ENCODE results near the gene HRK. TPM values are rescaled to one million over a fixed set of nuclear protein-coding genes. Genes with fewer than 3 reads are reported as not detected.

HRK gene
- total and polyA plus RNA-seq, 9 of the 15 experiments (the other 6 are each of a cell fraction or from before 2014, with no cell fraction given), result 0.01 to 0.05 (median 0.04) TPM; not detected in 6

DNA sequence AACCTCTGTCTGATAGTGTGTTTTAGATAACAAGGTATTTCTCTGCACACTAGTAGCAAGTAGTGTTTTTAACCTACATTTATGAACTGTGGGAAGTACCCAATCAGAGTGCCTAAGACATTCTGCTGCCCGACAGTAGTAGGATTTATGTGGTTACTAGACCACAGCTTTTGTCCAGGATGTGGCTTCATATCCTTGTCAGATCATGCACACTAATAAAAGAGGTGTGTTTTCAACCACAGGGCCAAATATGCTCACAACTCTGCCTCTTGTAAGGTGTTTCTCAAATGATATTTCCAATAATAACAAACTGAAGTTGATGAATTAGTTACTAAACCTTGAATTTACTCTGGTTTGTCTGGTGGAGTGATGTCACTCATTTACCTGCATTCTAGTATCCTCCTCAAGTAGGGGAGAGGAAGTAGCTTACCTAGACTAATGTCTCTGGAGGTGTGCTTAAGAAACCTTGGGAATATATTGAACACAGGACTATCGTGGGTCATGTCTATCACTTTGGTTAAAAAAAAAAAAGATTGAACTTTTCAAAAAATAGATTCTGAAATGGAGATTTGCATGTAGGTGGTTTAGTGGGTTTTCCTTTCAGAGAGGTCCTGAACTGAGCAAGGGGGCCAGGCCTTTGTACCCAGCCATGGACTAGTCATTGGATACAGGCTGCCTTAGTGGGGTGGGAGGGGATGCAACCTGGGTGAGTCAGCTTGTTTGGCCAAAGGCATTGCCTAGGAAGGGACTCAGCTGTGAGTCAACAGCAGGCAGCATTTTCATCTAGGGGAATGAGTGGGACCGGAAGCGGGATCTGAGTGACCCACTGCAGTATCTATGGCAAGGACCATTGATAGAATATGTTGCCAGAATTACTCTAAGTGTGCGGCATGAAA, 43.6 kb upstream of the HRK start (continued):
- TF ChIP-seq, protein P1, sequence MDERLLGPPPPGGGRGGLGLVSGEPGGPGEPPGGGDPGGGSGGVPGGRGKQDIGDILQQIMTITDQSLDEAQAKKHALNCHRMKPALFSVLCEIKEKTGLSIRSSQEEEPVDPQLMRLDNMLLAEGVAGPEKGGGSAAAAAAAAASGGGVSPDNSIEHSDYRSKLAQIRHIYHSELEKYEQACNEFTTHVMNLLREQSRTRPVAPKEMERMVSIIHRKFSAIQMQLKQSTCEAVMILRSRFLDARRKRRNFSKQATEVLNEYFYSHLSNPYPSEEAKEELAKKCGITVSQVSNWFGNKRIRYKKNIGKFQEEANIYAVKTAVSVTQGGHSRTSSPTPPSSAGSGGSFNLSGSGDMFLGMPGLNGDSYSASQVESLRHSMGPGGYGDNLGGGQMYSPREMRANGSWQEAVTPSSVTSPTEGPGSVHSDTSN (CRISPR knock-in tag; IDR thresholded peaks at IDR 0.05; ENCODE audit: low read depth), result no peak
- TF ChIP-seq, protein P1 (tag; conservative IDR thresholded peaks at IDR 0.05; ENCODE audit: low read depth), result peak; percentile 43; the same call in 1 of the 2 replicates
- TF ChIP-seq SRSF9 (IDR thresholded peaks at IDR 0.05; ENCODE audit: borderline replicate concordance, low read depth, low read length) (no peak), HDAC8 (tag; IDR thresholded peaks at IDR 0.05) (no peak), ETV1 (tag; conservative IDR thresholded peaks at IDR 0.05; ENCODE audit: low read depth) (peak; percentile 89), MAFK (IDR thresholded peaks at IDR 0.05; ENCODE audit: low read length) (0 out of 2 replicates have a peak, but pooled peaks have one; percentile 7), TAF9B (IDR thresholded peaks at IDR 0.05; ENCODE audit: partially characterized antibody) (no peak), NFRKB (IDR thresholded peaks at IDR 0.05; ENCODE audit: low read depth) (no peak), ILK (tag; IDR thresholded peaks at IDR 0.05; ENCODE audit: borderline replicate concordance, low read depth) (no peak), SIN3A (IDR thresholded peaks at IDR 0.05; ENCODE audit: borderline replicate concordance in 2 of 2, control insufficient read depth in 1 of 2, low read depth in 2 of 2, low read length in 2 of 2) (no peak), ZNF316 (IDR thresholded peaks at IDR 0.05) (peak; percentile 43; the same call in 1 of the 2 replicates), CCAR2 (IDR thresholded peaks at IDR 0.05; ENCODE audit: low read depth, low read length) (no peak), MEIS2 (IDR thresholded peaks at IDR 0.05; ENCODE audit: partially characterized antibody) (peak; percentile 83), SMARCA5 (IDR thresholded peaks at IDR 0.05) (no peak)
- TF ChIP-seq, protein P2, sequence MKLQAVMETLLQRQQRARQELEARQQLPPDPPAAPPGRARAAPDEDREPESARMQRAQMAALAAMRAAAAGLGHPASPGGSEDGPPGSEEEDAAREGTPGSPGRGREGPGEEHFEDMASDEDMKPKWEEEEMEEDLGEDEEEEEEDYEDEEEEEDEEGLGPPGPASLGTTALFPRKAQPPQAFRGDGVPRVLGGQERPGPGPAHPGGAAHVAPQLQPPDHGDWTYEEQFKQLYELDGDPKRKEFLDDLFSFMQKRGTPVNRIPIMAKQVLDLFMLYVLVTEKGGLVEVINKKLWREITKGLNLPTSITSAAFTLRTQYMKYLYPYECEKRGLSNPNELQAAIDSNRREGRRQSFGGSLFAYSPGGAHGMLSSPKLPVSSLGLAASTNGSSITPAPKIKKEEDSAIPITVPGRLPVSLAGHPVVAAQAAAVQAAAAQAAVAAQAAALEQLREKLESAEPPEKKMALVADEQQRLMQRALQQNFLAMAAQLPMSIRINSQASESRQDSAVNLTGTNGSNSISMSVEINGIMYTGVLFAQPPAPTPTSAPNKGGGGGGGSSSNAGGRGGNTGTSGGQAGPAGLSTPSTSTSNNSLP (IDR thresholded peaks at IDR 0.05; ENCODE audit: borderline replicate concordance, low read depth, low read length), result no peak
- TF ChIP-seq, protein P3, sequence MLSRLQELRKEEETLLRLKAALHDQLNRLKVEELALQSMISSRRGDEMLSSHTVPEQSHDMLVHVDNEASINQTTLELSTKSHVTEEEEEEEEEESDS (CRISPR knock-in tag; IDR thresholded peaks at IDR 0.05), result no peak
